ENCODE measurements around the gene RHEB.

- TF ChIP-seq CTCF (IDR thresholded peaks at IDR 0.05) = no peak
- no peak for TF ChIP-seq ZFX (IDR thresholded peaks at IDR 0.05; ENCODE audit: borderline replicate concordance)
Observed at GRCh38 chr7:151529842-151530241, 10.1 kb upstream of the RHEB start.
